Effector memory CD8-positive, alpha-beta T cell (primary cell): ENCODE measurements around the gene NME3.

Experiments used
- ATAC-seq: fragments of 150-1000 bp; cut with Tn5 transposase; replicated peaks from 2 replicates; pipeline ENCODE4 v1.10.0; 2021; ENCODE audit warnings: mild to moderate bottlenecking, moderate library complexity
- DNase-seq, 3 experiments: peaks; one replicate each; pipeline ENCODE4 v3.0.0; 2021
- H3K27ac Mint-ChIP-seq, 2 donors: one replicate each; pipeline ENCODE4 v1.8.0; 2022; ENCODE audit warnings: mild to moderate bottlenecking in 2 of 2, mixed read lengths in 2 of 2, moderate library complexity in 2 of 2
- H3K27me3 Mint-ChIP-seq, 2 donors: one replicate each; pipeline ENCODE4 v1.8.0; 2022; ENCODE audit warnings: mixed read lengths in 2 of 2
- H3K36me3 Mint-ChIP-seq: one replicate; pipeline ENCODE4 v1.8.0; 2022; ENCODE audit warnings: mild to moderate bottlenecking, moderate library complexity, mixed read lengths; ENCODE audit not compliant: insufficient read depth
- H3K4me1 Mint-ChIP-seq, 2 donors: one replicate each; pipeline ENCODE4 v1.8.0; 2022; ENCODE audit warnings: low read depth in 2 of 2, mixed read lengths in 2 of 2
- H3K4me3 Mint-ChIP-seq, 2 donors: one replicate each; pipeline ENCODE4 v1.8.0; 2022; ENCODE audit warnings: mild to moderate bottlenecking in 2 of 2, mixed read lengths in 2 of 2, moderate library complexity in 2 of 2
- H3K9me3 Mint-ChIP-seq, 2 donors: one replicate each; pipeline ENCODE4 v1.8.0; 2022; ENCODE audit warnings: mixed read lengths in 2 of 2
- total RNA-seq, 9 experiments: gene quantifications; one replicate each; lab custom pipeline; 2026; lab: John Stamatoyannopoulos, UW

Gene NME3
- 13.6 to 31.4 (median 15.4) reads per million in 9 experiments for total RNA-seq

DNA sequence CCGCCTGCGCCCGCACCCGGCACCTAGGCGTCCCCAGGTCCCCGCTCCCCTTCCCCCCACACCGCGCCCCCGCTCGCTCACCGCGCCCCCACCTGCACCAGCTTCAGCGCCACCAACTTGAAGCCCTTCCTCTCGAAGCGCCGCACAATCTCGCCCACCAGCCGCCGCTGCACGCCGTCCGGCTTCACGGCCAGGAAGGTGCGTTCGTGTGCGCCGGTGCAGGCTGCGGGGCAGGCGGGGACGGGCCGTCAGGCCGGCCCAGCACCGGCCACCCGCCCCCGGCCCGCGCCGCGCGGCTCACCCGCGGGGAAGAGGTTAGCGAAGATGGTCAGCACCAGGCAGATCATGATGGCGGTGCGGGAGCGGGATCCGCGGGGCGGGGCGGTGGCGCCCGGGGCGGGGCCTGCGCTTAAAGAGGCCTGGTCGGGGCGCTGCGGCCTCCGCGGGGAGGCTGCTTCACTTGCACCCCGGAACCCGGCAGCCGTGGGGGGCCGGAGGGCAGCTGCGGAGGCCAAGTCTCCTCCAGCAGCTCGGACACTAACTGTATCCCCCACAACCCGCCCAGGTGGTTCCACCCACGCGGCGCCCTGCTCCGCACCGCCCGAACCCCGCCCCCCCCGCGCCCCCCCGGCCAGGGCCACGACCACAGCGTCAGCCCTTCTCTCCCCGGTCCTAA lies at the start of gene NME3:
NME3 (minus strand) TSS at position 356 of the 676 bp plus-strand sequence; CDS start at position 347, 9 bp downstream.
- peak within 1 kb of the TSS; percentile 90 to 94 for H3K27ac Mint-ChIP-seq
- DNase-seq (peak; percentile 66 to 73 (median 72)), ATAC-seq (peak; percentile 57)
- H3K27me3 Mint-ChIP-seq, result no peaks in the 10 kb centered on the region
- H3K36me3 Mint-ChIP-seq, result peaks cover 55% of the 10 kb centered on the region
- H3K4me1 Mint-ChIP-seq, result peaks cover 16% of the 10 kb centered on the region in 2 donors
- H3K9me3 Mint-ChIP-seq, result no peaks in the 10 kb centered on the region
- peak within 1 kb of the TSS; percentile 95 to 97 for H3K4me3 Mint-ChIP-seq

DNA sequence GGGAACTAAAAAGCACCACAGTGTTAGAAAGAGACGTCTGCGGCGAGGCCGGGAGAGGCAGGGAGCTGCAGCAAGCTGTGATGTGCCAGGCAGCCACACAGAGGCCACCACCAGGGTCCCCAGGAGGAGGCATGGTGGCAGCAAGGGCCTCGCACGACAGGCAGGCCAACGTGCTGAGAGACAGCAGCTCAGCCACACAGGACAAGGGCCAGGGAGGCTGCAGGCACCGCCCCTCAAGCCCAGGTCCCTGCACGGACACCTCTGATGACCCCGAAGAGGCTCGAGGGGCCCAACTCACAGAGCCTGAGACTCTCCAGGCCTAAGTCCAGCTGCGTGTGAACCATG lies 49.6 kb upstream of the NME3 start:
- ATAC-seq (no peak), DNase-seq (no peak)
- H3K4me1 Mint-ChIP-seq, result peaks cover 10 to 13% of the 10 kb centered on the region in 2 donors
- H3K36me3 Mint-ChIP-seq, result peaks cover 22% of the 10 kb centered on the region
- no peaks in the 10 kb centered on the region for H3K9me3 Mint-ChIP-seq
- no peak overlapping the region for H3K4me3 Mint-ChIP-seq
- no peaks in the 10 kb centered on the region for H3K27me3 Mint-ChIP-seq
- H3K27ac Mint-ChIP-seq, result no peak overlapping the region

- H3K4me1 Mint-ChIP-seq, result peaks cover 6 to 13% of the 10 kb centered on the region in 2 donors
- DNase-seq, result no peak
- no peak overlapping the region for H3K4me3 Mint-ChIP-seq
- peaks cover 27% of the 10 kb centered on the region for H3K36me3 Mint-ChIP-seq
- no peak for ATAC-seq
- H3K27me3 Mint-ChIP-seq, result no peaks in the 10 kb centered on the region
- no peak overlapping the region for H3K27ac Mint-ChIP-seq
- H3K9me3 Mint-ChIP-seq, result no peaks in the 10 kb centered on the region
Observed at GRCh38 chr16:1820096-1820945, 49.0 kb upstream of the NME3 start.

GRCh38 chr16:1819611-1820010 lies 48.3 kb upstream of the NME3 start:
- peaks cover 29% of the 10 kb centered on the region for H3K36me3 Mint-ChIP-seq
- no peaks in the 10 kb centered on the region for H3K27me3 Mint-ChIP-seq
- DNase-seq (no peak), ATAC-seq (no peak)
- peaks cover 4 to 10% of the 10 kb centered on the region in 2 donors for H3K4me1 Mint-ChIP-seq
- no peaks in the 10 kb centered on the region for H3K9me3 Mint-ChIP-seq
- H3K27ac Mint-ChIP-seq, result peak overlapping the region in 1 of 2 donors; percentile 65
- no peak overlapping the region for H3K4me3 Mint-ChIP-seq

GRCh38 chr16:1818873-1819525 lies 47.7 kb upstream of the NME3 start:
- Mint-ChIP-seq H3K4me3 (no peak overlapping the region), H3K4me1 (peaks cover 2 to 7% of the 10 kb centered on the region in 2 donors), H3K27ac (no peak overlapping the region), H3K9me3 (no peaks in the 10 kb centered on the region), H3K27me3 (no peaks in the 10 kb centered on the region), H3K36me3 (peaks cover 31% of the 10 kb centered on the region)
- ATAC-seq, result no peak
- no peak for DNase-seq

DNA sequence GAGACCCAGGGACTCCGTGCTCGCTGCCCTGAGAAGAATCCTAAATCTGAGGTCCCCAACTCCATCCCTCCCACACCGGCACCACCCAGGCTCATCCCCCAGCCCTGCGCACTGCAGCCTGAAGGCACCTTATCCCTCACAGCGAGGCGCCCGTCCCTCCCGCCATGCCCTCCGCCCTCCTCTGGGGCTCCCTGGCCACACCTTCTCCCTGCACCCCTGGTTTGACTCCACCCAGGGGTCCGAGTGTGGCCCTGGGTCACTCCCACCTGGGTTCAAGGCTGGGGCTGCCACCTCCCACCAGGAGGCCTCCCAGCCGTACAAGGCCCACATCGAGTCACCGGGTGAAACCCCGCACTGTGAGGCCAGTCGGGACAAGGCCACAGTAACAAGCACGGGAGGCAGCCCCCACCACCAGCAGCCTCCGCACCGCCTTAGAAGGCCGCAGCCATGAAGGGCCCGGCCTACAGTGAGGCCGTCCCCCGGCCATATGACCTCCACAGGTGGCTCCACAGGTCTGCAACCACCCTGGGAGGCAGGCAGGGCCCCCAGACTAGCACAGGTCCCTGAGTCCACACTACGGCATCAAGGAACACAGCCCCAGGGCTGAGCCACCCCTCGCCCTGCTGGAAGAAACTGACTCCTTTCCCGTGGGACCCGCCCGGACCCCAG lies 47.0 kb upstream of the NME3 start:
- ATAC-seq, result no peak
- Mint-ChIP-seq H3K4me3 (no peak overlapping the region), H3K9me3 (no peaks in the 10 kb centered on the region), H3K27ac (no peak overlapping the region), H3K27me3 (no peaks in the 10 kb centered on the region), H3K36me3 (peaks cover 35% of the 10 kb centered on the region), H3K4me1 (peaks cover 2 to 6% of the 10 kb centered on the region in 2 donors)
- DNase-seq, result no peak

- Mint-ChIP-seq H3K4me3 (no peak overlapping the region), H3K27me3 (no peaks in the 10 kb centered on the region), H3K27ac (no peak overlapping the region), H3K4me1 (peaks cover 6 to 9% of the 10 kb centered on the region in 2 donors), H3K36me3 (peaks cover 39% of the 10 kb centered on the region), H3K9me3 (no peaks in the 10 kb centered on the region)
- DNase-seq (no peak), ATAC-seq (no peak)
Observed at GRCh38 chr16:1817716-1818115, 46.4 kb upstream of the NME3 start.

- no peaks in the 10 kb centered on the region for H3K9me3 Mint-ChIP-seq
- ATAC-seq (no peak), DNase-seq (no peak)
- H3K27me3 Mint-ChIP-seq, result no peaks in the 10 kb centered on the region
- H3K4me3 Mint-ChIP-seq, result no peak overlapping the region
- peaks cover 43% of the 10 kb centered on the region for H3K36me3 Mint-ChIP-seq
- H3K4me1 Mint-ChIP-seq, result peaks cover 6% of the 10 kb centered on the region in 2 donors
- no peak overlapping the region for H3K27ac Mint-ChIP-seq
Observed at GRCh38 chr16:1817276-1817589, 45.9 kb upstream of the NME3 start.

GRCh38 chr16:1816396-1817275 lies 45.3 kb upstream of the NME3 start:
- DNase-seq, result no peak
- no peak overlapping the region for H3K27ac Mint-ChIP-seq
- no peaks in the 10 kb centered on the region for H3K9me3 Mint-ChIP-seq
- H3K4me1 Mint-ChIP-seq, result peaks cover 6% of the 10 kb centered on the region in 2 donors
- no peaks in the 10 kb centered on the region for H3K27me3 Mint-ChIP-seq
- ATAC-seq, result no peak
- no peak overlapping the region for H3K4me3 Mint-ChIP-seq
- H3K36me3 Mint-ChIP-seq, result peaks cover 47% of the 10 kb centered on the region

- Mint-ChIP-seq H3K4me3 (no peak overlapping the region), H3K9me3 (no peaks in the 10 kb centered on the region), H3K4me1 (peaks cover 6% of the 10 kb centered on the region in 2 donors), H3K27ac (no peak overlapping the region), H3K27me3 (no peaks in the 10 kb centered on the region), H3K36me3 (peaks cover 47% of the 10 kb centered on the region)
- DNase-seq (no peak), ATAC-seq (no peak)
Observed at GRCh38 chr16:1815461-1815860, 44.1 kb upstream of the NME3 start.

DNA sequence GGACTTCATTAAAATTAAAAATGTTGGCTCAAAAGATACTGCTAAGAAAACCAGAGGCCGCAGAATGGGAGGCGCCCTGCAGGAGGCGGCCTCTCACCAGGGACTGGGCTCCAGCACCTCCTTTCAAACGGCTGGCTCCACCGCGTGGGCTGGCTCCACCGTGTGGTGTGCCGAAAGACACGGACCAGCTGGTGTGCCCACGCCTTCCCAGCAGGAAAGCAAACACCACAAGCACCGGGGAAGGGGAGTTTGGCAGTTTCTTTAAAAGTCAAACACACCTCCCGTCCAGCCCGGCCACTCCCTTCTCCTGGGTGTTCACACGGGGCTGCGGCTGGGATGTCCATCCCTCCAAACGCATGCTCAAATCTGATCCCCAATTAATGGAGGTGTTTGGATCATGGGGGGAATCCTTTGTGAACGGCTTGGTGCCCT lies 41.4 kb upstream of the NME3 start:
- Mint-ChIP-seq H3K4me3 (no peak overlapping the region), H3K9me3 (no peaks in the 10 kb centered on the region), H3K27me3 (no peaks in the 10 kb centered on the region), H3K4me1 (peaks cover 4 to 6% of the 10 kb centered on the region in 2 donors), H3K27ac (peak overlapping the region; percentile 15 to 19), H3K36me3 (peaks cover 52% of the 10 kb centered on the region)
- no peak for DNase-seq
- peak; percentile 61 for ATAC-seq

DNA sequence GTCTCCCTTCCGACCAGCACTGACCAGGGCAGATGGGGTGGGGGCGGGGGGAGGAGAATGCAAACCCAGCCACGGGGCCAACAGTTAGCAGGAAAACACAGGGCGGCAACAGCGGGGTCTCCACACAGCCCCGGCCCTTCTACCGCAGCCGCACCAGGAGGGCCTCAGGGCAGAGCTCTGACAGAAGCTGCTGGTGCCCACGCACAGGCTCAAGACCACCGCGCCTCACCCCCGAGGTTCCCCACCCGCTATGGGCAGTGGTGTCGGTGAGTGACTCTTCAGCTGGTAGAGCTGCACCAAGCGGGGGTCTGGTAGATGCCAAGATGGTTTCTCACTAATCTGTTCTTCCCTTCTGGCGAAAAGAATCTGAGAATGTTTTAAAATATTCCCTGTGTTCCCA lies 39.2 kb upstream of the NME3 start:
- Mint-ChIP-seq H3K4me3 (no peak overlapping the region), H3K27ac (no peak overlapping the region), H3K9me3 (no peaks in the 10 kb centered on the region), H3K36me3 (peaks cover 48% of the 10 kb centered on the region), H3K4me1 (peaks cover 4 to 6% of the 10 kb centered on the region in 2 donors), H3K27me3 (no peaks in the 10 kb centered on the region)
- DNase-seq (no peak), ATAC-seq (no peak)
